ENCODE results near the gene FGF18.

The FGF18 gene

GRCh38 chr5:171418316-171418981 is 998 bp upstream of the FGF18 start:
- H4K20me1 ChIP-seq (ENCODE audit: insufficient read depth), result no peaks in the 10 kb centered on the region

GRCh38 chr5:171419688-171420430 is 412 bp downstream of the FGF18 start:
- Histone ChIP-seq H4K20me1 (ENCODE audit: insufficient read depth) (no peaks in the 10 kb centered on the region), H3K27ac (no peak overlapping the region), H3K79me2 (ENCODE audit: insufficient read depth, low read depth) (no peaks in the 10 kb centered on the region), H3K4me1 (ENCODE audit: low read depth, poor library complexity, severe bottlenecking) (peaks cover 6% of the 10 kb centered on the region), H3K36me3 (ENCODE audit: insufficient read depth) (no peaks in the 10 kb centered on the region), H3K27me3 (ENCODE audit: insufficient read depth, low read depth) (no peaks in the 10 kb centered on the region), H2AFZ (ENCODE audit: low read depth) (no peak overlapping the region), H3K4me2 (no peak overlapping the region), H3K4me3 (IDR thresholded peaks at IDR 0.05; ENCODE audit: insufficient read depth, low read depth, low read length) (no peak overlapping the region), H3K9ac (no peak overlapping the region)
- TF ChIP-seq CTCF (conservative IDR thresholded peaks at IDR 0.05; ENCODE audit: low read depth, low read length), result no peak

More at GRCh38 chr5:171418316-171418981, 998 bp upstream of the FGF18 start:
- TF ChIP-seq CTCF (conservative IDR thresholded peaks at IDR 0.05; ENCODE audit: low read depth, low read length), result peak; percentile 73
- H3K4me2 ChIP-seq, result peak overlapping the region; percentile 66; the same call in 1 of the 2 replicates
- no peak overlapping the region for H3K27ac ChIP-seq
- H3K36me3 ChIP-seq (ENCODE audit: insufficient read depth), result no peaks in the 10 kb centered on the region
- H3K79me2 ChIP-seq (ENCODE audit: insufficient read depth, low read depth), result no peaks in the 10 kb centered on the region
- no peaks in the 10 kb centered on the region for H3K27me3 ChIP-seq (ENCODE audit: insufficient read depth, low read depth)
- H3K4me3 ChIP-seq (IDR thresholded peaks at IDR 0.05; ENCODE audit: insufficient read depth, low read depth, low read length), result no peak overlapping the region
- H2AFZ ChIP-seq (ENCODE audit: low read depth), result no peak overlapping the region
- no peak overlapping the region for H3K9ac ChIP-seq
- peaks cover 6% of the 10 kb centered on the region for H3K4me1 ChIP-seq (ENCODE audit: low read depth, poor library complexity, severe bottlenecking)

GRCh38 chr5:171420431-171421241 is 1.2 kb downstream of the FGF18 start:
- Histone ChIP-seq H3K79me2 (ENCODE audit: insufficient read depth, low read depth) (no peaks in the 10 kb centered on the region), H3K36me3 (ENCODE audit: insufficient read depth) (no peaks in the 10 kb centered on the region), H3K27me3 (ENCODE audit: insufficient read depth, low read depth) (no peaks in the 10 kb centered on the region), H2AFZ (ENCODE audit: low read depth) (no peak overlapping the region), H3K27ac (no peak overlapping the region), H3K4me3 (IDR thresholded peaks at IDR 0.05; ENCODE audit: insufficient read depth, low read depth, low read length) (no peak overlapping the region), H4K20me1 (ENCODE audit: insufficient read depth) (no peaks in the 10 kb centered on the region), H3K4me2 (no peak overlapping the region), H3K4me1 (ENCODE audit: low read depth, poor library complexity, severe bottlenecking) (peaks cover 6% of the 10 kb centered on the region), H3K9ac (no peak overlapping the region)
- TF ChIP-seq CTCF (conservative IDR thresholded peaks at IDR 0.05; ENCODE audit: low read depth, low read length), result no peak

GRCh38 chr5:171421331-171422262 is 2.1 kb downstream of the FGF18 start:
- Histone ChIP-seq H3K9ac (no peak overlapping the region), H3K4me2 (no peak overlapping the region), H3K4me3 (IDR thresholded peaks at IDR 0.05; ENCODE audit: insufficient read depth, low read depth, low read length) (no peak overlapping the region), H3K79me2 (ENCODE audit: insufficient read depth, low read depth) (no peaks in the 10 kb centered on the region), H3K27me3 (ENCODE audit: insufficient read depth, low read depth) (no peaks in the 10 kb centered on the region), H3K27ac (no peak overlapping the region), H2AFZ (ENCODE audit: low read depth) (no peak overlapping the region), H3K4me1 (ENCODE audit: low read depth, poor library complexity, severe bottlenecking) (peaks cover 6% of the 10 kb centered on the region), H3K36me3 (ENCODE audit: insufficient read depth) (no peaks in the 10 kb centered on the region), H4K20me1 (ENCODE audit: insufficient read depth) (no peaks in the 10 kb centered on the region)
- TF ChIP-seq CTCF (conservative IDR thresholded peaks at IDR 0.05; ENCODE audit: low read depth, low read length), result no peak

Measured in KMS-11 (cell line).